Left colon (tissue), 2 donors: ENCODE data around the gene UNC5A. TPM values are rescaled to one million over a fixed set of nuclear protein-coding genes. Genes with fewer than 3 reads are reported as not detected.

Experiments
- ATAC-seq: fragments of 200-7000 bp; cut with Tn5 transposase; one replicate; pipeline ENCODE4 v1.9.1; 2020; ENCODE audit warnings: mild to moderate bottlenecking, moderate library complexity
- DNase-seq, 2 donors: peaks; one replicate each; pipeline ENCODE4 v3.0.0-alpha.2; 2020
- intact Hi-C, 2 donors: fragments of 100-400 bp; cut with DNase I in 1 of 2; cut with micrococcal nuclease in 1 of 2; formaldehyde crosslinking; loops; one replicate each; pipeline versions ENCODE4 v1.11.2 to v1.14.0; 2022; cut with DNase I, micrococcal nuclease
- total RNA-seq, 2 donors: library from RNA; stranded (reverse); fragmentation: NEBNext Ultra II Directional; extraction: Animal tissue kit (Norgen Biotek cat#: 25700); gene quantifications; one replicate each; pipeline ENCODE4 v1.2.1, GENCODE V29; 2021
- donor health status: DM: no; HTN: no; CAD: no.
- donor health status: DM: yes; HTN: yes; CAD: no.

UNC5A gene
- total RNA-seq, 2 donors from 2014 or later, result not detected

- intact Hi-C loops, result no loop called here
- DNase-seq, result no peak
- ATAC-seq, result no peak
Measured at GRCh38 chr5:176830995-176831423, 20.6 kb downstream of the UNC5A start.

- DNase-seq, result no peak
- intact Hi-C loops, result no loop called here
- no peak for ATAC-seq
Measured at GRCh38 chr5:176831425-176831824, 21.1 kb downstream of the UNC5A start.

- ATAC-seq, result no peak
- no peak for DNase-seq
- intact Hi-C loops, result no loop called here
Measured at GRCh38 chr5:176832162-176832561, 21.8 kb downstream of the UNC5A start.

- intact Hi-C loops, result no loop called here
- DNase-seq (no peak), ATAC-seq (no peak)
Measured at GRCh38 chr5:176833286-176833685, 22.9 kb downstream of the UNC5A start.

- DNase-seq (no peak), ATAC-seq (no peak)
- intact Hi-C loops, result no loop called here
Measured at GRCh38 chr5:176835918-176836317, 25.6 kb downstream of the UNC5A start.

- no peak for ATAC-seq
- no peak for DNase-seq
- intact Hi-C loops, result no loop called here
Measured at GRCh38 chr5:176836811-176837706, 26.7 kb downstream of the UNC5A start.

GRCh38 chr5:176837707-176838115, 27.4 kb downstream of the UNC5A start:
- DNase-seq, result peak; percentile 80 to 94
- peak; percentile 95 for ATAC-seq
- intact Hi-C loops, result no loop called here

GRCh38 chr5:176843673-176844072, 33.3 kb downstream of the UNC5A start:
- ATAC-seq, result no peak
- intact Hi-C loops, result no loop called here
- DNase-seq, result no peak

- DNase-seq (no peak), ATAC-seq (no peak)
- intact Hi-C loops, result no loop called here
Measured at GRCh38 chr5:176844281-176844680, 33.9 kb downstream of the UNC5A start.

GRCh38 chr5:176844706-176845391, 34.5 kb downstream of the UNC5A start:
- ATAC-seq (no peak), DNase-seq (no peak)
- intact Hi-C loops, result no loop called here

- ATAC-seq, result no peak
- no peak for DNase-seq
- intact Hi-C loops, result no loop called here
Measured at GRCh38 chr5:176845392-176845713, 35.0 kb downstream of the UNC5A start.

- ATAC-seq (peak; percentile 54), DNase-seq (no peak)
- intact Hi-C loops, result no loop called here
Measured at GRCh38 chr5:176846335-176847140, 36.2 kb downstream of the UNC5A start.

GRCh38 chr5:176847148-176847547, 36.8 kb downstream of the UNC5A start:
- no peak for ATAC-seq
- no peak for DNase-seq
- intact Hi-C loops, result no loop called here

- no peak for ATAC-seq
- intact Hi-C loops, result no loop called here
- no peak for DNase-seq
Measured at GRCh38 chr5:176847726-176848290, 37.4 kb downstream of the UNC5A start.

- ATAC-seq (no peak), DNase-seq (no peak)
- intact Hi-C loops, result no loop called here
Measured at GRCh38 chr5:176848651-176849050, 38.3 kb downstream of the UNC5A start.

GRCh38 chr5:176849611-176850227, 39.4 kb downstream of the UNC5A start:
- intact Hi-C loops, result no loop called here
- ATAC-seq, result no peak

GRCh38 chr5:176850371-176851245, 40.2 kb downstream of the UNC5A start:
- ATAC-seq (no peak), DNase-seq (no peak)
- intact Hi-C loops, result no loop called here

More at GRCh38 chr5:176849611-176850227, 39.4 kb downstream of the UNC5A start:
- no peak for DNase-seq

- intact Hi-C loops, result no loop called here
- no peak for DNase-seq
- ATAC-seq, result no peak
Measured at GRCh38 chr5:176851380-176851779, 41.0 kb downstream of the UNC5A start.
